HCT116 (cell line): ENCODE results near the gene IL3RA. TPM values are rescaled to one million over a fixed set of nuclear protein-coding genes. Genes with fewer than 3 reads are reported as not detected.

Experiments
- ATAC-seq: fragments of 200-7000 bp; cut with Tn5 transposase; 2 replicates; pipeline ENCODE4 v1.9.1; 2020; ENCODE audit warnings: mild to moderate bottlenecking, moderate library complexity
- BruUV-seq: library from RNA; stranded (reverse); fragments of 400-500 nt; replicated peaks from 2 replicates; lab custom pipeline; 2021; lab: Mats Ljungman, UMichigan
- CTCF ChIA-PET: fragments of 300-600 bp; sonication (Branson Sonifier 250); formaldehyde crosslinking; loops from one replicate; lab custom pipeline; 2021; ENCODE audit warnings: antibody characterized with exemption; lab: Charles Lee
- POLR2A ChIA-PET: fragments of 300-600, 350-600 bp; sonication (Branson Sonifier 250); formaldehyde crosslinking; loops from one replicate; lab custom pipeline; 2021; ENCODE audit warnings: antibody characterized with exemption; lab: Charles Lee
- RAD21 ChIA-PET, 2 experiments: fragments of 300-600 bp; sonication (Branson Sonifier 250); formaldehyde crosslinking; loops; one replicate each; lab custom pipeline; 2023; ENCODE audit warnings: low total read pairs in 2 of 2; ENCODE audit not compliant: uncharacterized antibody in 2 of 2, unreplicated experiment in 2 of 2, low non-redundant PET in 1 of 2; lab: Charles Lee
- DNase-seq: peaks from one replicate; pipeline ENCODE4 v3.0.0-alpha.2; 2010; ENCODE audit warnings: low read depth, low spot score
- H2AFZ ChIP-seq: fragments of 200-600 bp; shearing (Covaris generic), sonication (generic); 2 replicates; pipeline ENCODE4 v1.6.1; 2017; ENCODE audit warnings: low read depth, mixed run types, mixed read lengths, antibody characterized with exemption, low read length; ENCODE audit not compliant: poor library complexity, severe bottlenecking
- H3K27ac ChIP-seq: 2 replicates; pipeline ENCODE4 v1.5.1; 2012; ENCODE audit warnings: low read depth, low read length
- H3K27me3 ChIP-seq: fragments of 200-600 bp; sonication (generic); 2 replicates; pipeline ENCODE4 v1.6.1; 2016; ENCODE audit warnings: mixed run types, low read length, mixed read lengths; ENCODE audit not compliant: insufficient read depth
- H3K36me3 ChIP-seq, 2 experiments: fragments of 200-500 bp in 1 of 2; fragments of 200-600 bp in 1 of 2; sonication (Bioruptor generic) in 1 of 2; sonication (generic) in 1 of 2; 2 replicates each; pipeline versions ENCODE4 v1.5.1 to v1.6.1; 2014 to 2016; ENCODE audit warnings: low read length in 2 of 2, inconsistent platforms in 1 of 2, mixed read lengths in 1 of 2, mixed run types in 1 of 2; ENCODE audit not compliant: insufficient read depth in 2 of 2, control insufficient read depth in 1 of 2
- H3K4me1 ChIP-seq, 2 experiments: fragments of 200-600 bp in 1 of 2; sonication (generic) in 1 of 2; 2 replicates each; pipeline versions ENCODE4 v1.5.1 to v1.6.1; 2012 to 2017; ENCODE audit warnings: low read length in 2 of 2, inconsistent platforms in 1 of 2, mild to moderate bottlenecking in 1 of 2, mixed read lengths in 1 of 2, mixed run types in 1 of 2, moderate library complexity in 1 of 2; ENCODE audit not compliant: insufficient read depth in 2 of 2, control insufficient read depth in 1 of 2
- H3K4me2 ChIP-seq: fragments of 200-600 bp; sonication (generic); 2 replicates; pipeline ENCODE4 v1.6.1; 2017; ENCODE audit warnings: mixed run types, low read length, mixed read lengths
- H3K4me3 ChIP-seq, 2 experiments: fragments of 200-600 bp in 1 of 2; sonication (generic) in 1 of 2; replicated peaks in 1 of 2; 2 replicates each; pipeline ENCODE4 v1.5.1; 2011 to 2016; ENCODE audit warnings: low read length in 2 of 2, control low read depth in 1 of 2, low read depth in 1 of 2, mild to moderate bottlenecking in 1 of 2, mixed read lengths in 1 of 2, mixed run types in 1 of 2
- H3K79me2 ChIP-seq: fragments of 200-600 bp; sonication (generic); 2 replicates; pipeline ENCODE4 v1.6.1; 2017; ENCODE audit warnings: mild to moderate bottlenecking, mixed run types, low read length, moderate library complexity, mixed read lengths; ENCODE audit not compliant: insufficient read depth
- H3K9ac ChIP-seq: fragments of 200-600 bp; sonication (generic); 2 replicates; pipeline ENCODE4 v1.6.1; 2016; ENCODE audit warnings: low read length, mixed read lengths
- H3K9me2 ChIP-seq: fragments of 200-600 bp; sonication (generic), shearing (Covaris generic); 2 replicates; pipeline ENCODE4 v1.6.1; 2017; ENCODE audit warnings: mixed run types, mild to moderate bottlenecking, moderate library complexity; ENCODE audit not compliant: insufficient read depth
- H3K9me3 ChIP-seq, 2 experiments: fragments of 200-500 bp in 1 of 2; fragments of 200-600 bp in 1 of 2; sonication (Bioruptor generic) in 1 of 2; sonication (generic) in 1 of 2; 2 replicates each; pipeline ENCODE4 v1.6.1; 2014 to 2017; ENCODE audit warnings: low read length in 2 of 2, mixed read lengths in 2 of 2, inconsistent platforms in 1 of 2, low read depth in 1 of 2, mild to moderate bottlenecking in 1 of 2, mixed run types in 1 of 2, moderate library complexity in 1 of 2; ENCODE audit not compliant: control insufficient read depth in 1 of 2, insufficient read depth in 1 of 2
- H4K20me1 ChIP-seq: fragments of 200-600 bp; sonication (generic), shearing (Covaris generic); 2 replicates; pipeline ENCODE4 v1.6.1; 2017; ENCODE audit warnings: mixed run types, mild to moderate bottlenecking, moderate library complexity; ENCODE audit not compliant: insufficient read depth
- ELF1 ChIP-seq: IDR thresholded peaks from 2 replicates; pipeline ENCODE4 v1.6.1; 2012; ENCODE audit warnings: low read depth, borderline replicate concordance
- ZNF274 ChIP-seq: fragments of 200-500 bp; sonication (Bioruptor generic); IDR thresholded peaks from 2 replicates; pipeline ENCODE4 v1.6.1; 2014; ENCODE audit warnings: mild to moderate bottlenecking, low read depth, low read length, inconsistent platforms
- intact Hi-C: fragments of 100-400 bp; cut with micrococcal nuclease; formaldehyde crosslinking; loops from 2 replicates; pipeline ENCODE4 v1.10.0; 2022
- total RNA-seq: library from RNA; stranded (reverse); gene quantifications from one replicate; pipeline ENCODE4 v1.2.1, GENCODE V29; 2021; ENCODE audit not compliant: unreplicated experiment
- TF ChIP-seq, protein P1 (sequence below): IDR thresholded peaks from 2 replicates; pipeline ENCODE4 v1.6.1; 2011; ENCODE audit warnings: mild to moderate bottlenecking, low read length, moderate library complexity; ENCODE audit not compliant: insufficient replicate concordance; ENCODE audit errors: extremely low read depth

The IL3RA gene
- total RNA-seq, 1 experiment from 2014 or later: not detected

GRCh38 chrX:1351981-1352714, 15.6 kb downstream of the IL3RA start:
- POLR2A ChIA-PET: no interaction called here
- no peak overlapping the region for H3K9ac ChIP-seq
- RAD21 ChIA-PET: no interaction called here

More at GRCh38 chrX:1351981-1352714, 15.6 kb downstream of the IL3RA start:
- H3K27me3 ChIP-seq: no peaks in the 10 kb centered on the region
- no TSS peak for BruUV-seq
- CTCF ChIA-PET: no interaction called here
- TF ChIP-seq, protein P1, sequence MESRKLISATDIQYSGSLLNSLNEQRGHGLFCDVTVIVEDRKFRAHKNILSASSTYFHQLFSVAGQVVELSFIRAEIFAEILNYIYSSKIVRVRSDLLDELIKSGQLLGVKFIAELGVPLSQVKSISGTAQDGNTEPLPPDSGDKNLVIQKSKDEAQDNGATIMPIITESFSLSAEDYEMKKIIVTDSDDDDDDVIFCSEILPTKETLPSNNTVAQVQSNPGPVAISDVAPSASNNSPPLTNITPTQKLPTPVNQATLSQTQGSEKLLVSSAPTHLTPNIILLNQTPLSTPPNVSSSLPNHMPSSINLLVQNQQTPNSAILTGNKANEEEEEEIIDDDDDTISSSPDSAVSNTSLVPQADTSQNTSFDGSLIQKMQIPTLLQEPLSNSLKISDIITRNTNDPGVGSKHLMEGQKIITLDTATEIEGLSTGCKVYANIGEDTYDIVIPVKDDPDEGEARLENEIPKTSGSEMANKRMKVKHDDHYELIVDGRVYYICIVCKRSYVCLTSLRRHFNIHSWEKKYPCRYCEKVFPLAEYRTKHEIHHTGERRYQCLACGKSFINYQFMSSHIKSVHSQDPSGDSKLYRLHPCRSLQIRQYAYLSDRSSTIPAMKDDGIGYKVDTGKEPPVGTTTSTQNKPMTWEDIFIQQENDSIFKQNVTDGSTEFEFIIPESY: no peak
- TF ChIP-seq ELF1 (no peak), ZNF274 (no peak)
- H3K9me2 ChIP-seq: no peaks in the 10 kb centered on the region
- no peaks in the 10 kb centered on the region for H4K20me1 ChIP-seq
- intact Hi-C loops: no loop called here
- no peak for ATAC-seq
- DNase-seq: no peak
- no peak overlapping the region for H2AFZ ChIP-seq
- no peak overlapping the region for H3K27ac ChIP-seq
- no peak overlapping the region for H3K4me2 ChIP-seq
- H3K4me3 ChIP-seq: no peak overlapping the region
- no peaks in the 10 kb centered on the region for H3K4me1 ChIP-seq
- no peaks in the 10 kb centered on the region for H3K79me2 ChIP-seq
- no peaks in the 10 kb centered on the region for H3K36me3 ChIP-seq
- no peaks in the 10 kb centered on the region for H3K9me3 ChIP-seq
